Measurements from ENCODE around the gene PPP2R2D. TPM values are rescaled to one million over a fixed set of nuclear protein-coding genes. Genes with fewer than 3 reads are reported as not detected.

Gene PPP2R2D
- total RNA-seq, 1 experiment from 2014 or later, result 35.1 TPM

DNA sequence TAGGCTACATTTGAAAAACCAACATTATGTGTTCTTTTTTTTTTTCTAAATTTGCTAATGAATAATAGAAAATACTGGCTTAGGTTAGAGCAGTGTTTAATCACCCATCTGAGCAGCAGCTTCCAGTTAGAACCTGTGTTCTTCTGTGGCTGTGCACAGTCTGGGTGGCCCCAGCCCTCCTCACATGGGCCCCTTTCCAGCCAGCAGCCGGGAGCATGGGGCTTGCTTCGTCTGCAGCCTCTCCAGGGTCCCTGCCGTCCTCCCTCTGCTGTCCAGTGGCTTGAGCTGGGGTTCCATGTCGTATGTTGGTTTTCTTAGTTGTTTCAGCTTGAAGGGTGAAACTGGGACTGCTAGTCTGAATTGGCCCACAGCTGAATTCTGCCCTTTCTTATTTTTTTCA is 43.6 kb downstream of the PPP2R2D start:
- H3K56ac ChIP-seq (ENCODE audit: insufficient read length, low read depth, low read length), result no peak overlapping the region

More for the DNA sequence above, 43.6 kb downstream of the PPP2R2D start:
- no peak overlapping the region for H3K18ac ChIP-seq (ENCODE audit: insufficient read length, low read depth, low read length)
- H3K23ac ChIP-seq (ENCODE audit: insufficient read length, low read depth, low read length), result no peak overlapping the region
- H4K5ac ChIP-seq (ENCODE audit: insufficient read length, low read depth, low read length), result no peak overlapping the region
- H3K4me3 Mint-ChIP-seq, result no peak overlapping the region
- H4K91ac ChIP-seq (ENCODE audit: insufficient read length, low read depth, low read length), result no peak overlapping the region
- no peaks in the 10 kb centered on the region for H3K23me2 ChIP-seq (ENCODE audit: insufficient read length, low read depth, low read length, poor library complexity, severe bottlenecking)
- H3T11ph ChIP-seq (ENCODE audit: low read length), result no peak overlapping the region
- no peak overlapping the region for H3K4ac ChIP-seq (ENCODE audit: low read depth, low read length)
- no peak overlapping the region for H2AFZ ChIP-seq (ENCODE audit: low read length)
- DNase-seq, result no peak
- no peak overlapping the region for H4K8ac ChIP-seq (replicated peaks; ENCODE audit: insufficient read length, low read depth, low read length)
- no peak overlapping the region for H2AK5ac ChIP-seq (ENCODE audit: insufficient read length, low read length)
- WGBS (ENCODE audit: extremely low coverage, insufficient read length, low lambda C conversion rate), result no CpG with 5 or more reads among the region's 4 CpGs
- H2BK20ac ChIP-seq (ENCODE audit: low read depth, low read length, poor library complexity, severe bottlenecking), result no peak overlapping the region
- H3K27me3 ChIP-seq (ENCODE audit: insufficient read depth, low read length), result no peaks in the 10 kb centered on the region
- no peaks in the 10 kb centered on the region for H3K9me3 ChIP-seq (ENCODE audit: control insufficient read depth, low read depth, low read length)
- no peak for TF ChIP-seq CTCF (conservative IDR thresholded peaks at IDR 0.05)
- no peaks in the 10 kb centered on the region for H3K79me1 ChIP-seq (ENCODE audit: insufficient read depth, low read depth, low read length, poor library complexity, severe bottlenecking)
- H3K4me2 ChIP-seq (ENCODE audit: insufficient read depth, insufficient read length, low read length), result no peak overlapping the region
- peaks cover 54 to 83% (median 83%) of the 10 kb centered on the region in 3 experiments; a peak in 6 of 7 replicates for H3K36me3 Mint-ChIP-seq (ENCODE audit: insufficient read depth in 1 of 3, low read depth in 3 of 3)
- H3K9me3 Mint-ChIP-seq, result no peaks in the 10 kb centered on the region
- H3K14ac ChIP-seq (ENCODE audit: insufficient read depth, low read length), result no peak overlapping the region
- no peaks in the 10 kb centered on the region for H3K27me3 Mint-ChIP-seq (ENCODE audit: low read depth)
- peaks cover 0 to 5% of the 10 kb centered on the region in 2 experiments; a peak in 3 of 4 replicates for H3K4me1 Mint-ChIP-seq
- H3K79me2 ChIP-seq (ENCODE audit: insufficient read depth, low read length), result no peaks in the 10 kb centered on the region
- H2BK12ac ChIP-seq (ENCODE audit: insufficient read length, low read depth, low read length), result no peak overlapping the region
- peak overlapping the region in 1 of 3 experiments; percentile 13; a peak in 1 of 7 replicates for H3K27ac Mint-ChIP-seq
- no peak overlapping the region for H2BK15ac ChIP-seq (ENCODE audit: low read depth, low read length)
- H3K27ac ChIP-seq (ENCODE audit: insufficient read length, low read depth, low read length), result no peak overlapping the region
- H2BK5ac ChIP-seq (ENCODE audit: insufficient read length, low read length), result no peak overlapping the region
- no peaks in the 10 kb centered on the region for H4K20me1 ChIP-seq (ENCODE audit: control insufficient read depth, insufficient read depth, insufficient read length)
- H3K9ac ChIP-seq (ENCODE audit: extremely low read depth, insufficient read length, low read length), result no peak overlapping the region
- H2BK120ac ChIP-seq (ENCODE audit: low read depth, low read length, poor library complexity, severe bottlenecking), result no peak overlapping the region
- H3K4me1 ChIP-seq (ENCODE audit: insufficient read depth, low read length), result no peaks in the 10 kb centered on the region
